PFSK-1 (cell line): ENCODE results near the gene SEC14L5.

Experiments used
- REST ChIP-seq, 2 experiments: IDR thresholded peaks; 2 replicates each; pipeline versions ENCODE4 v1.6.1 to v1.8.0; 2011 to 2012; ENCODE audit warnings: low read depth in 2 of 2, low read length in 2 of 2, control low read depth in 1 of 2, inconsistent platforms in 1 of 2, mild to moderate bottlenecking in 1 of 2, moderate library complexity in 1 of 2; ENCODE audit not compliant: insufficient read depth in 1 of 2
- TAF1 ChIP-seq: IDR thresholded peaks from 2 replicates; pipeline ENCODE4 v1.6.1; 2012; ENCODE audit warnings: low read length, control low read depth, borderline replicate concordance; ENCODE audit not compliant: insufficient read depth

- TF ChIP-seq TAF1, result no peak
- TF ChIP-seq REST (IDR thresholded peaks at IDR 0.05; ENCODE audit: insufficient read depth in 1 of 2, low read depth in 2 of 2, low read length in 2 of 2), result no peak
Measured at GRCh38 chr16:5031601-5032000, 73.5 kb downstream of the SEC14L5 start.
